Calu3 (cell line): ENCODE measurements around the gene MEP1A. TPM values are rescaled to one million over a fixed set of nuclear protein-coding genes. Genes with fewer than 3 reads are reported as not detected.
A peak's percentile ranks its signal among the peaks of the same experiment; 100 is the strongest.

Experiments
- BruUV-seq: library from RNA; stranded (reverse); fragments of 400-500 nt; replicated peaks from 2 replicates; lab custom pipeline; 2021; lab: Mats Ljungman, UMichigan
- CTCF ChIA-PET: fragments of 300-600 bp; sonication (Branson Sonifier 250); formaldehyde crosslinking; loops from one replicate; lab custom pipeline; 2022; ENCODE audit warnings: antibody characterized with exemption; lab: Charles Lee
- DNase-seq: peaks from one replicate; pipeline ENCODE4 v3.0.0; 2022
- H3K27ac Mint-ChIP-seq: one replicate; pipeline ENCODE4 v1.8.0; 2022; ENCODE audit warnings: mixed read lengths; ENCODE audit not compliant: unreplicated experiment
- H3K27me3 Mint-ChIP-seq: one replicate; pipeline ENCODE4 v1.8.0; 2022; ENCODE audit warnings: mixed read lengths; ENCODE audit not compliant: unreplicated experiment
- H3K36me3 Mint-ChIP-seq: one replicate; pipeline ENCODE4 v1.8.0; 2022; ENCODE audit warnings: mild to moderate bottlenecking, moderate library complexity, mixed read lengths; ENCODE audit not compliant: insufficient read depth, unreplicated experiment
- H3K4me1 Mint-ChIP-seq: one replicate; pipeline ENCODE4 v1.8.0; 2022; ENCODE audit warnings: mild to moderate bottlenecking, low read depth, mixed read lengths; ENCODE audit not compliant: unreplicated experiment
- H3K4me3 Mint-ChIP-seq: one replicate; pipeline ENCODE4 v1.8.0; 2022; ENCODE audit warnings: mild to moderate bottlenecking, low read depth, moderate library complexity, mixed read lengths; ENCODE audit not compliant: unreplicated experiment
- H3K9me3 Mint-ChIP-seq: one replicate; pipeline ENCODE4 v1.8.0; 2022; ENCODE audit warnings: low read depth, mixed read lengths; ENCODE audit not compliant: unreplicated experiment
- CTCF ChIP-seq: fragments of 200-600 bp; IDR thresholded peaks from one replicate; pipeline ENCODE4 v1.8.0; 2022; ENCODE audit warnings: antibody characterized with exemption; ENCODE audit not compliant: unreplicated experiment
- intact Hi-C: fragments of 100-400 bp; cut with micrococcal nuclease; formaldehyde crosslinking; loops from one replicate; pipeline ENCODE4 v1.10.0; 2022; ENCODE audit not compliant: unreplicated experiment
- total RNA-seq: library from RNA; stranded (reverse); gene quantifications from 2 replicates; pipeline ENCODE4 v1.2.3, GENCODE V29; 2022

Gene MEP1A
- total RNA-seq, 1 experiment from 2014 or later: not detected

DNA sequence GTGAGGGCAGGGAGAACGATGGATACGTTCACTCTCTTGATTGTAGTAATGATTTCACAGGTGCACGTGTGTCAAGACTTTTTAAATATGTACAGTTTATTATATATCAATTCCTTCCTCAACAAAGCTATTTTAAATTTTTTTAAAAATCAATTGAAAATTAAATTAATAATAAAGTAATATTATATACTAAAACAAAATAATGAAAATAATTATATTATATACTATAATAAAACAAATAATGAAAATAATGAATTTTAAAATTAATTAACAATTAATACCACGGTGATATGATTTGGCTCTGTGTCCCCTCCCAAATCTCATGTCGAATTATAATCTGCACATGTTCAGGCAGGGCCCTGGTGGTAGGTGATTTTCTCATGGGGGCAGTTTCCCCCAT lies 85.8 kb downstream of the MEP1A start:
- CTCF ChIA-PET: interaction anchor here (0.6 to 1.6 kb wide), 2 partner anchors 12 to 99 kb away, joined by 3 read pairs; no protein-coding TSS in a partner anchor
- Mint-ChIP-seq H3K27me3 (no peaks in the 10 kb centered on the region), H3K4me3 (no peak overlapping the region), H3K36me3 (no peaks in the 10 kb centered on the region), H3K4me1 (peaks cover 28% of the 10 kb centered on the region), H3K9me3 (peaks cover 3% of the 10 kb centered on the region), H3K27ac (no peak overlapping the region)
- BruUV-seq: no TSS peak
- no peak for TF ChIP-seq CTCF
- DNase-seq: no peak
- intact Hi-C loops: loop anchor here (5.0 kb wide), 1 partner anchor 48 kb away; no protein-coding TSS in a partner anchor

DNA sequence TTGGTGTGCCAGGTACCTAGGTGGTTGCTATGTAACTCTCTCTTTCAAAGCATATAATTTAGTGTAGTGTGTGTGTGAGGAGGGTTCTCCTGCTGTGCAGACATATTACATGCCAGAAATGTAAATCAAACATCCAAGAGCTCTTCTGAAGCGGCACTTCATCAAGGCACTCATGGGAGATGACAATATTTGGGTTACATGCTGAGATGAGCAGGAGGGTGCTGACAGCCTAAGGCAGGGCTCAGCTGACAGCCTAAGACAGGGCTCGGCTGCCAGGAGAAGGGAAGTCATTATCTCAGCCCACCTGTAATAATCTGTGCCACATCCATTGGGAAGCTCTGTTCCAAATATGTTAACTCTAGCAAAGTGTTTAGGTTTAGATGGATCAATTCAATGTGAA lies 89.5 kb downstream of the MEP1A start:
- BruUV-seq: no TSS peak
- no peaks in the 10 kb centered on the region for H3K9me3 Mint-ChIP-seq
- intact Hi-C loops: no loop called here
- peaks cover 12% of the 10 kb centered on the region for H3K4me1 Mint-ChIP-seq
- H3K27me3 Mint-ChIP-seq: no peaks in the 10 kb centered on the region
- no peaks in the 10 kb centered on the region for H3K36me3 Mint-ChIP-seq
- CTCF ChIA-PET: no interaction called here
- DNase-seq: no peak
- no peak overlapping the region for H3K4me3 Mint-ChIP-seq
- TF ChIP-seq CTCF: no peak
- H3K27ac Mint-ChIP-seq: no peak overlapping the region

GRCh38 chr6:46888031-46888430 lies 94.8 kb downstream of the MEP1A start:
- CTCF ChIA-PET: interaction anchor here (0.8 to 1.3 kb wide), 2 partner anchors 11 to 15 kb away, joined by 3 to 6 read pairs; no protein-coding TSS in a partner anchor
- BruUV-seq: no TSS peak
- no peaks in the 10 kb centered on the region for H3K27me3 Mint-ChIP-seq
- DNase-seq: peak; percentile 14
- TF ChIP-seq CTCF: no peak
- H3K27ac Mint-ChIP-seq: peak overlapping the region; percentile 27
- peaks cover 16% of the 10 kb centered on the region for H3K4me1 Mint-ChIP-seq
- intact Hi-C loops: no loop called here
- no peaks in the 10 kb centered on the region for H3K9me3 Mint-ChIP-seq
- no peaks in the 10 kb centered on the region for H3K36me3 Mint-ChIP-seq
- H3K4me3 Mint-ChIP-seq: no peak overlapping the region

- DNase-seq: peak; percentile 10
- no peaks in the 10 kb centered on the region for H3K9me3 Mint-ChIP-seq
- H3K4me1 Mint-ChIP-seq: peaks cover 16% of the 10 kb centered on the region
- TF ChIP-seq CTCF: no peak
- no peaks in the 10 kb centered on the region for H3K36me3 Mint-ChIP-seq
- BruUV-seq: no TSS peak
- H3K27ac Mint-ChIP-seq: peak overlapping the region; percentile 27
- CTCF ChIA-PET: interaction anchor here (0.6 to 1.3 kb wide), 4 partner anchors 9 to 37 kb away, joined by 3 to 7 read pairs (median 4); no protein-coding TSS in a partner anchor
- intact Hi-C loops: no loop called here
- no peak overlapping the region for H3K4me3 Mint-ChIP-seq
- no peaks in the 10 kb centered on the region for H3K27me3 Mint-ChIP-seq
Observed at GRCh38 chr6:46888578-46888977, 95.4 kb downstream of the MEP1A start.

Other genes starting within 250 kb of the MEP1A start
- 0.88 and 1.7 TPM in 2 replicates for gene CYP39A1, start 140.6 kb upstream of the MEP1A start, total RNA-seq
- gene SLC25A27, start 140.4 kb upstream of the MEP1A start, total RNA-seq: 5.4 and 8.8 TPM in 2 replicates
- gene TDRD6, start 105.5 kb upstream of the MEP1A start, total RNA-seq: 0.07 and 0.10 TPM in 2 replicates
- 1.9 and 2.1 TPM in 2 replicates for gene PLA2G7, start 58.0 kb upstream of the MEP1A start, total RNA-seq
- not detected in 2 replicates for gene ANKRD66, start 46.5 kb upstream of the MEP1A start, total RNA-seq
- gene ADGRF5, start 128.5 kb downstream of the MEP1A start, total RNA-seq: 0.07 and 0.24 TPM in 2 replicates
- gene ADGRF1, start 248.9 kb downstream of the MEP1A start, total RNA-seq: 256 and 313 TPM in 2 replicates